H1 (cell line): ENCODE measurements around the gene DDOST. TPM values are rescaled to one million over a fixed set of nuclear protein-coding genes. Genes with fewer than 3 reads are reported as not detected.

ENCODE experiments used
- ASH2L ChIP-seq: fragments of 200-600, 300-600 bp; sonication (generic); IDR thresholded peaks from one replicate; pipeline ENCODE4 v1.7.1; 2017; ENCODE audit warnings: low read length
- ATF3 ChIP-seq: IDR thresholded peaks from 2 replicates; pipeline ENCODE4 v1.6.1; 2011; ENCODE audit warnings: low read depth, mild to moderate bottlenecking, low read length; ENCODE audit not compliant: insufficient read depth
- CBX8 ChIP-seq: fragments of 300-800, 300-1000 bp; sonication (generic); IDR thresholded peaks from 2 replicates; pipeline ENCODE4 v1.7.1; 2016; ENCODE audit warnings: low read depth, low read length, borderline replicate concordance
- CHD2 ChIP-seq: IDR thresholded peaks from 2 replicates; pipeline ENCODE4 v1.6.1; 2012; ENCODE audit warnings: low read length, improper control_type of control experiment
- CREB1 ChIP-seq: IDR thresholded peaks from 2 replicates; pipeline ENCODE4 v1.6.1; 2012; ENCODE audit warnings: inconsistent platforms
- GABPA ChIP-seq: IDR thresholded peaks from 2 replicates; pipeline ENCODE4 v1.6.1; 2011; ENCODE audit warnings: mild to moderate bottlenecking, low read length, moderate library complexity, borderline replicate concordance; ENCODE audit not compliant: insufficient read depth
- KDM1A ChIP-seq: fragments of 200-600, 300-600 bp; sonication (generic); IDR thresholded peaks from 2 replicates; pipeline ENCODE4 v1.7.1; 2016; ENCODE audit warnings: mild to moderate bottlenecking, low read length, borderline replicate concordance
- MAFK ChIP-seq: IDR thresholded peaks from 2 replicates; pipeline ENCODE4 v1.6.1; 2012; ENCODE audit warnings: low read depth, mild to moderate bottlenecking, improper control_type of control experiment, low read length
- MAX ChIP-seq: IDR thresholded peaks from 2 replicates; pipeline ENCODE4 v1.6.1; 2012; ENCODE audit warnings: inconsistent platforms
- NRF1 ChIP-seq: IDR thresholded peaks from 2 replicates; pipeline ENCODE4 v1.6.1; 2011; ENCODE audit warnings: mild to moderate bottlenecking, low read depth, low read length, improper control_type of control experiment
- PHF8 ChIP-seq: fragments of 200-600 bp; sonication (generic); conservative IDR thresholded peaks from 2 replicates; pipeline ENCODE4 v1.7.1; 2012; ENCODE audit warnings: low read depth, mild to moderate bottlenecking, inconsistent platforms, low read length, moderate library complexity
- POLR2A ChIP-seq, 2 experiments: IDR thresholded peaks; 1 replicate in 1 of 2; 2 replicates in 1 of 2; pipeline ENCODE4 v1.6.1; 2011; ENCODE audit warnings: low read depth in 2 of 2, low read length in 2 of 2, mild to moderate bottlenecking in 2 of 2; ENCODE audit errors: control extremely low read depth in 1 of 2
- POLR2AphosphoS5 ChIP-seq: IDR thresholded peaks from 2 replicates; pipeline ENCODE4 v1.6.1; 2011; ENCODE audit warnings: low read depth, low read length
- RAD21 ChIP-seq, 2 experiments: IDR thresholded peaks in 1 of 2; conservative IDR thresholded peaks in 1 of 2; 2 replicates each; pipeline ENCODE4 v1.6.1; 2011; ENCODE audit warnings: low read depth in 2 of 2, low read length in 2 of 2, improper control_type of control experiment in 1 of 2, inconsistent platforms in 1 of 2, mild to moderate bottlenecking in 1 of 2, moderate library complexity in 1 of 2
- RBBP5 ChIP-seq: IDR thresholded peaks from 2 replicates; pipeline ENCODE4 v1.7.1; 2012; ENCODE audit warnings: low read depth, mild to moderate bottlenecking, inconsistent platforms, low read length, moderate library complexity, borderline replicate concordance
- RXRA ChIP-seq: IDR thresholded peaks from 2 replicates; pipeline ENCODE4 v1.6.1; 2011; ENCODE audit warnings: low read depth, mild to moderate bottlenecking, low read length, moderate library complexity; ENCODE audit not compliant: insufficient read depth
- SIRT6 ChIP-seq: IDR thresholded peaks from one replicate; pipeline ENCODE4 v1.7.1; 2012; ENCODE audit warnings: low read length, inconsistent platforms
- SP2 ChIP-seq: IDR thresholded peaks from 2 replicates; pipeline ENCODE4 v1.6.1; 2012; ENCODE audit warnings: mild to moderate bottlenecking, low read length, inconsistent platforms
- SRF ChIP-seq: IDR thresholded peaks from 2 replicates; pipeline ENCODE4 v1.6.1; 2011; ENCODE audit warnings: mild to moderate bottlenecking, low read depth, low read length, moderate library complexity
- SUZ12 ChIP-seq: fragments of 200-600 bp; sonication (generic); IDR thresholded peaks from 2 replicates; pipeline ENCODE4 v1.6.1; 2012; ENCODE audit warnings: mild to moderate bottlenecking, inconsistent platforms, low read length, moderate library complexity, mixed read lengths
- TEAD4 ChIP-seq: IDR thresholded peaks from 2 replicates; pipeline ENCODE4 v1.6.1; 2012; ENCODE audit warnings: low read depth, low read length, inconsistent platforms, mixed read lengths
- USF2 ChIP-seq: IDR thresholded peaks from 2 replicates; pipeline ENCODE4 v1.6.1; 2011; ENCODE audit warnings: low read length, improper control_type of control experiment
- YY1 ChIP-seq: IDR thresholded peaks from 2 replicates; pipeline ENCODE4 v1.6.1; 2011; ENCODE audit warnings: low read depth, mild to moderate bottlenecking, low read length
- polyA plus RNA-seq, 7 experiments: library from polyadenylated mRNA; depleted of rRNA in 3 of 7; stranded (reverse) in 5 of 7; unstranded in 2 of 7; fragments of >200 nt in 5 of 7; fragments of 200-250 nt in 2 of 7; gene quantifications; 1 replicate in 5 of 7; 2 replicates in 1 of 7; 4 replicates in 1 of 7; pipeline versions ENCODE4 v1.2.1 to v1.2.3, GENCODE V29; 2011 to 2013; ENCODE audit warnings: missing spikeins in 2 of 7, mixed read lengths in 2 of 7
- total RNA-seq: library from RNA; stranded (reverse); fragmentation: NEBNext Ultra II Directional; extraction: Animal tissue kit (Norgen Biotek cat#: 25700); gene quantifications from 2 replicates; pipeline ENCODE4 v1.2.1, GENCODE V29; 2021

The DDOST gene
- total and polyA plus RNA-seq, 2 of the 8 experiments (the other 6 are each of a cell fraction or from before 2014, with no cell fraction given) = 253 to 336 TPM

GRCh38 chr1:20696397-20697333 lies 35.5 kb upstream of the DDOST start (continued):
- TF ChIP-seq CBX8 (no peak), RXRA (no peak), SIRT6 (no peak), PHF8 (no peak), POLR2A (IDR thresholded peaks at IDR 0.05; ENCODE audit: control extremely low read depth in 1 of 2, low read depth in 2 of 2, low read length in 2 of 2) (no peak), USF2 (peak; percentile 81), SUZ12 (no peak), YY1 (no peak), CHD2 (no peak; the same call in 1 of the 2 replicates), SP2 (no peak), GABPA (no peak), CREB1 (peak; percentile 49; the same call in 1 of the 2 replicates), ATF3 (peak; percentile 76), ASH2L (no peak), RAD21 (IDR thresholded peaks at IDR 0.05 in 1 of 2, conservative IDR thresholded peaks at IDR 0.05 in 1 of 2; ENCODE audit: low read depth in 2 of 2, low read length in 2 of 2) (peak; percentile 86 to 87), RBBP5 (0 out of 2 replicates have a peak, but pooled peaks have one; percentile 41), TEAD4 (no peak), MAFK (no peak), NRF1 (no peak), MAX (peak; percentile 87), SRF (no peak), KDM1A (0 out of 2 replicates have a peak, but pooled peaks have one; percentile 59), POLR2AphosphoS5 (no peak; the same call in 1 of the 2 replicates)
